PC-9 (cell line): ENCODE data around the gene VGLL3. TPM values are rescaled to one million over a fixed set of nuclear protein-coding genes. Genes with fewer than 3 reads are reported as not detected.
A peak's percentile ranks its signal among the peaks of the same experiment; 100 is the strongest.

Experiments used
- BruUV-seq: library from RNA; stranded (reverse); fragments of 400-500 nt; replicated peaks from 2 replicates; lab custom pipeline; 2021; lab: Mats Ljungman, UMichigan
- CTCF ChIA-PET: fragments of 300-600 bp; sonication (Branson Sonifier 250); formaldehyde crosslinking; loops from one replicate; lab custom pipeline; 2022; ENCODE audit warnings: antibody characterized with exemption; lab: Charles Lee
- POLR2A ChIA-PET: fragments of 300-600 bp; sonication (Branson Sonifier 250); formaldehyde crosslinking; loops from one replicate; lab custom pipeline; 2022; ENCODE audit warnings: antibody characterized with exemption; ENCODE audit not compliant: unreplicated experiment; lab: Charles Lee
- DNase-seq, 2 experiments: peaks; one replicate each; pipeline versions ENCODE4 v3.0.0 to v3.0.0-alpha.2; 2015 to 2022; ENCODE audit warnings: mixed read lengths in 1 of 2
- H2AFZ ChIP-seq: fragments of 200-600 bp; sonication (generic); 2 replicates; pipeline ENCODE4 v1.8.1; 2017; ENCODE audit warnings: antibody characterized with exemption
- H3F3A ChIP-seq: fragments of 200-600 bp; sonication (generic); 2 replicates; pipeline ENCODE4 v1.8.1; 2017; ENCODE audit warnings: antibody characterized with exemption, mild to moderate bottlenecking, low read depth; ENCODE audit not compliant: insufficient read depth
- H3K27ac ChIP-seq: fragments of 200-600 bp; sonication (generic); 2 replicates; pipeline ENCODE4 v1.6.1; 2016; ENCODE audit warnings: mixed run types
- H3K27me3 ChIP-seq: fragments of 200-600 bp; sonication (generic); 2 replicates; pipeline ENCODE4 v1.6.1; 2016; ENCODE audit warnings: low read depth, mixed run types; ENCODE audit not compliant: insufficient read depth
- H3K36me3 ChIP-seq: fragments of 200-600 bp; sonication (generic); 2 replicates; pipeline ENCODE4 v1.6.1; 2016; ENCODE audit warnings: low read depth, mixed run types
- H3K4me1 ChIP-seq: fragments of 200-600 bp; sonication (generic); replicated peaks from 2 replicates; pipeline ENCODE4 v1.6.1; 2016; ENCODE audit warnings: mixed run types; ENCODE audit not compliant: insufficient read depth
- H3K4me2 ChIP-seq: fragments of 200-600 bp; sonication (generic); 2 replicates; pipeline ENCODE4 v1.6.1; 2017; ENCODE audit warnings: mixed run types
- H3K4me3 ChIP-seq: fragments of 200-600 bp; sonication (generic); 2 replicates; pipeline ENCODE4 v1.6.1; 2016; ENCODE audit warnings: mixed run types
- H3K79me2 ChIP-seq: fragments of 200-600 bp; sonication (generic); 2 replicates; pipeline ENCODE4 v1.6.1; 2017; ENCODE audit warnings: low read depth, mixed run types
- H3K9me2 ChIP-seq: fragments of 200-600 bp; sonication (generic); 2 replicates; pipeline ENCODE4 v1.8.1; 2017; ENCODE audit warnings: mild to moderate bottlenecking; ENCODE audit not compliant: insufficient read depth
- H3K9me3 ChIP-seq: fragments of 200-600 bp; sonication (generic); 2 replicates; pipeline ENCODE4 v1.8.1; 2016; ENCODE audit warnings: low read depth; ENCODE audit not compliant: insufficient read depth
- H4K20me1 ChIP-seq: fragments of 200-600 bp; sonication (generic); 2 replicates; pipeline ENCODE4 v1.8.1; 2017; ENCODE audit not compliant: insufficient read depth
- CTCF ChIP-seq: fragments of 200-600 bp; sonication (generic); conservative IDR thresholded peaks from 2 replicates; pipeline ENCODE4 v1.6.1; 2017; ENCODE audit warnings: mixed run types, antibody characterized with exemption, mild to moderate bottlenecking, moderate library complexity
- EZH2 ChIP-seq: fragments of 200-600 bp; sonication (generic); IDR thresholded peaks from 2 replicates; pipeline ENCODE4 v1.8.0; 2017; ENCODE audit warnings: antibody characterized with exemption, low read depth
- intact Hi-C: fragments of 100-400 bp; cut with micrococcal nuclease; formaldehyde crosslinking; loops from one replicate; pipeline ENCODE4 v1.10.0; 2022; ENCODE audit not compliant: unreplicated experiment
- total RNA-seq: library from RNA; stranded (reverse); gene quantifications from 2 replicates; pipeline ENCODE4 v1.2.3, GENCODE V29; 2021

The VGLL3 gene
- total RNA-seq, 1 experiment from 2014 or later: 26.8 TPM

GRCh38 chr3:86969500-86970189, 21.3 kb downstream of the VGLL3 start:
- H3K27ac ChIP-seq: no peak overlapping the region

GRCh38 chr3:86968244-86968932, 22.6 kb downstream of the VGLL3 start:
- H2AFZ ChIP-seq: no peak overlapping the region
- no peaks in the 10 kb centered on the region for H3K9me2 ChIP-seq
- intact Hi-C loops: no loop called here
- H3K4me3 ChIP-seq: no peak overlapping the region
- H3F3A ChIP-seq: no peaks in the 10 kb centered on the region
- ChIA-PET POLR2A (no interaction called here), CTCF (no interaction called here)
- no peaks in the 10 kb centered on the region for H3K27me3 ChIP-seq
- no TSS peak for BruUV-seq
- H3K79me2 ChIP-seq: no peaks in the 10 kb centered on the region
- TF ChIP-seq CTCF (no peak), EZH2 (no peak)
- H3K27ac ChIP-seq: peak overlapping the region; percentile 62
- H3K4me1 ChIP-seq: peaks cover 12% of the 10 kb centered on the region; the same call in 1 of the 2 replicates
- H4K20me1 ChIP-seq: no peaks in the 10 kb centered on the region
- no peaks in the 10 kb centered on the region for H3K9me3 ChIP-seq
- peak overlapping the region; percentile 50 for H3K4me2 ChIP-seq
- peak in 1 of 2 experiments; percentile 59 for DNase-seq
- no peaks in the 10 kb centered on the region for H3K36me3 ChIP-seq

More at GRCh38 chr3:86969500-86970189, 21.3 kb downstream of the VGLL3 start:
- CTCF ChIA-PET: interaction anchor here (0.5 kb wide), 1 partner anchor 13 kb away, joined by 5 read pairs; no protein-coding TSS in a partner anchor
- Histone ChIP-seq H3K9me2 (no peaks in the 10 kb centered on the region; the same call in 1 of the 2 replicates), H3K4me3 (no peak overlapping the region), H3K4me2 (no peak overlapping the region), H4K20me1 (no peaks in the 10 kb centered on the region), H3K36me3 (no peaks in the 10 kb centered on the region), H3F3A (no peaks in the 10 kb centered on the region), H2AFZ (no peak overlapping the region), H3K27me3 (no peaks in the 10 kb centered on the region), H3K4me1 (peaks cover 12% of the 10 kb centered on the region; the same call in 1 of the 2 replicates), H3K79me2 (no peaks in the 10 kb centered on the region), H3K9me3 (no peaks in the 10 kb centered on the region)
- intact Hi-C loops: loop anchor here (1.0 to 5.0 kb wide), 2 partner anchors 113 to 198 kb away; no protein-coding TSS in a partner anchor
- peak; percentile 84 for TF ChIP-seq CTCF
- TF ChIP-seq EZH2: no peak
- no TSS peak for BruUV-seq
- POLR2A ChIA-PET: no interaction called here
- no peak for DNase-seq

- H3K36me3 ChIP-seq: no peaks in the 10 kb centered on the region
- ChIA-PET POLR2A (interaction anchor here (0.6 kb wide), 1 partner anchor 10 kb away, joined by 21 read pairs; no protein-coding TSS in a partner anchor), CTCF (no interaction called here)
- H3K27me3 ChIP-seq: no peaks in the 10 kb centered on the region
- peaks cover 12% of the 10 kb centered on the region; the same call in 1 of the 2 replicates for H3K4me1 ChIP-seq
- H3F3A ChIP-seq: no peaks in the 10 kb centered on the region
- TF ChIP-seq CTCF (no peak), EZH2 (no peak)
- intact Hi-C loops: no loop called here
- no peaks in the 10 kb centered on the region for H3K79me2 ChIP-seq
- no peaks in the 10 kb centered on the region for H3K9me2 ChIP-seq
- H3K4me2 ChIP-seq: no peak overlapping the region
- no peaks in the 10 kb centered on the region for H4K20me1 ChIP-seq
- no peak overlapping the region for H3K27ac ChIP-seq
- DNase-seq: no peak
- no peak overlapping the region for H2AFZ ChIP-seq
- no TSS peak for BruUV-seq
- H3K9me3 ChIP-seq: no peaks in the 10 kb centered on the region
- H3K4me3 ChIP-seq: no peak overlapping the region
These were observed 23.9 kb downstream of the VGLL3 start for GRCh38 chr3:86967062-86967461.
